ENCODE results near the gene CDH24. TPM values are rescaled to one million over a fixed set of nuclear protein-coding genes. Genes with fewer than 3 reads are reported as not detected.

The CDH24 gene
- total RNA-seq, 2 experiments from 2014 or later = 0.51 to 1.5 TPM

DNA sequence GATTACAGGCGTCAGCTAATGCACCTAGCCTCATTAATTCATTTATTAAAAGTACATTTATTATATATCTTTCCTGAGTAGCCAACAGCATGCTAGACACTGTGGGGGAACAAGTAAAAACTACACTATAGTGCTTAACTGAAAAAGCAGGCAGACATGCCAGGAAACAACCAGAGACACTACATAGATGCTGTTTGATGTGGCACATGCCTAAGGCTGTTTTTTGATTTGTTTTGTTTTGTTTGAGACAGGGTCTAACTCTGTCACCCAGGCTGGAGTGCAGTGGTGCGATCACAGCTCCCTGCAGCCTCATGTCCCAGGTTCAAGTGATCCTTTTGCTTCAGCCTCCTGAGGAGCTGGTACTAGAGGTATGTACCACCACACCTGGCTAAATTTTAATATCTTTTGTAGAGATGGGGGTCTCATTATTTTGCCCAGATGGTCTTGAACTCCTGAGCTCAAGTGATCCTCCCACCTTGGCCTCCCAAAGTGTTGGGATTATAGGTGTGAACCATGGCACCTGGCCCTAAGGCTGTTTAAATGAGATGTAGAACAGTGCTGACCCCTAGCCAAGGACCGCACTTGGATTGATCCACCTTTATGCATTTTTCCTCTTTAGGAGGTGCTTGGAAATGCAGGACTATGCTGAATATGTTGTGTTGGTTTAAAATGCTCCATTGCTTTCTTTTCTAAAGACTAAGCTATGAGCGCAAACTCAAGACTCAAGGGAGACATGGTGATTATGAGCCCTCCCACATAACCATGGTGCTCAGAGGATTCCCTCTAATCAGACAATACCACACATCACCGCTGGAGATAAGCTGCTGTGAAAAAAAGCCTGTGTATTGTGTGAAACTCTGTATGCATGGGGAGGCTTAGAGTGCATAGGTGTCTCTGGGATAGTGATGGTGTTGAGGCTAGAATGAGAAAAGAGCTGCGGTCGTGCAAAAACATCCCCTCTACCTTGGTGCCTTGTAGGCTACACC lies 36.9 kb downstream of the CDH24 start:
- Histone ChIP-seq H3K9me2 (ENCODE audit: insufficient read depth, low read length) (no peaks in the 10 kb centered on the region), H2AFZ (ENCODE audit: low read length) (no peak overlapping the region), H3K27ac (ENCODE audit: low read depth, low read length, poor library complexity, severe bottlenecking) (no peak overlapping the region), H3K4me1 (ENCODE audit: insufficient read depth, low read length, poor library complexity, severe bottlenecking) (no peaks in the 10 kb centered on the region), H3K4me3 (ENCODE audit: low read depth, low read length, poor library complexity, severe bottlenecking) (no peak overlapping the region), H3K4me2 (ENCODE audit: low read length) (no peak overlapping the region), H4K20me1 (ENCODE audit: insufficient read depth, low read length) (no peaks in the 10 kb centered on the region), H3K36me3 (ENCODE audit: insufficient read depth, low read length) (peaks cover 11% of the 10 kb centered on the region), H3K9me3 (ENCODE audit: low read length) (no peaks in the 10 kb centered on the region), H3K79me2 (ENCODE audit: insufficient read depth, low read depth, low read length) (no peaks in the 10 kb centered on the region)
- POLR2A ChIA-PET = interaction anchor here (0.6 to 0.7 kb wide), 3 partner anchors 9 to 1563 kb away, joined by 3 to 4 read pairs (median 3); no protein-coding TSS in a partner anchor
- CTCF ChIA-PET (ENCODE audit: unreplicated experiment) = no interaction called here
- TF ChIP-seq CTCF (conservative IDR thresholded peaks at IDR 0.05; ENCODE audit: low read length) = no peak
- no peak for TF ChIP-seq EZH2phosphoT487 (IDR thresholded peaks at IDR 0.05; ENCODE audit: borderline replicate concordance, low read depth, low read length)
- BruUV-seq (replicated peaks) = no TSS peak
- intact Hi-C loops (cut with micrococcal nuclease; ENCODE audit: unreplicated experiment) = no loop called here
- no peak for DNase-seq (ENCODE audit: low spot score)

DNA sequence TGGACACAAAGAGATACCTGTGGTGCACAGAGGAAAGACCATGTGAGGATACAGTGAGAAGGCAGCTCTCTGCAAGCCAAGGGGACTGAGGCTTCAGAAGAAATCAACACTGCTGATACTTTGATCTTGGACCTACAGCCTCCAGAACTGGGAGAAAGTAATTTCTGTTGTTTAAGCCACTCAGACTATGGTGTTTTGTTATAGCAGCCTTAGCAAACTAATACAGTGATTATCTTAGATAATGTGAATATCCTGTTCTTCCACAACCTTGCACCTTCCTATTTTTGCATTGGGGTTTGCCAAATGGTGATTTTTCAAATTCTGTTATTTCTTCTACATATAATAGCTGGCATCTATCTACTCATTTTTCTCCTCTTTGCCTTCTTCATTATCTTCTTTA lies 39.2 kb downstream of the CDH24 start:
- H4K20me1 ChIP-seq (ENCODE audit: insufficient read depth, low read length) = no peaks in the 10 kb centered on the region
- no peak overlapping the region for H2AFZ ChIP-seq (ENCODE audit: low read length)
- POLR2A ChIA-PET = interaction anchor here (2.6 kb wide), 1 partner anchor 12 kb away, joined by 8 read pairs; no protein-coding TSS in a partner anchor
- TF ChIP-seq EZH2phosphoT487 (IDR thresholded peaks at IDR 0.05; ENCODE audit: borderline replicate concordance, low read depth, low read length) (no peak), CTCF (conservative IDR thresholded peaks at IDR 0.05; ENCODE audit: low read length) (no peak)
- intact Hi-C loops (cut with micrococcal nuclease; ENCODE audit: unreplicated experiment) = no loop called here
- DNase-seq (ENCODE audit: low spot score) = no peak
- H3K27ac ChIP-seq (ENCODE audit: low read depth, low read length, poor library complexity, severe bottlenecking) = no peak overlapping the region
- H3K4me1 ChIP-seq (ENCODE audit: insufficient read depth, low read length, poor library complexity, severe bottlenecking) = no peaks in the 10 kb centered on the region
- CTCF ChIA-PET (ENCODE audit: unreplicated experiment) = no interaction called here
- H3K79me2 ChIP-seq (ENCODE audit: insufficient read depth, low read depth, low read length) = no peaks in the 10 kb centered on the region
- no peaks in the 10 kb centered on the region for H3K36me3 ChIP-seq (ENCODE audit: insufficient read depth, low read length)
- no peaks in the 10 kb centered on the region for H3K9me3 ChIP-seq (ENCODE audit: low read length)
- H3K9me2 ChIP-seq (ENCODE audit: insufficient read depth, low read length) = no peaks in the 10 kb centered on the region
- BruUV-seq (replicated peaks) = no TSS peak
- no peak overlapping the region for H3K4me3 ChIP-seq (ENCODE audit: low read depth, low read length, poor library complexity, severe bottlenecking)
- no peak overlapping the region for H3K4me2 ChIP-seq (ENCODE audit: low read length)

GRCh38 chr14:23017091-23017490 lies 40.2 kb downstream of the CDH24 start:
- ChIA-PET POLR2A (interaction anchor here (0.7 to 2.6 kb wide), 2 partner anchors 11 to 59 kb away, joined by 3 to 8 read pairs; no protein-coding TSS in a partner anchor), CTCF (ENCODE audit: unreplicated experiment) (no interaction called here)

More at GRCh38 chr14:23017091-23017490, 40.2 kb downstream of the CDH24 start:
- no peak overlapping the region for H3K27ac ChIP-seq (ENCODE audit: low read depth, low read length, poor library complexity, severe bottlenecking)
- H3K9me2 ChIP-seq (ENCODE audit: insufficient read depth, low read length) = no peaks in the 10 kb centered on the region
- H2AFZ ChIP-seq (ENCODE audit: low read length) = no peak overlapping the region
- no peaks in the 10 kb centered on the region for H3K4me1 ChIP-seq (ENCODE audit: insufficient read depth, low read length, poor library complexity, severe bottlenecking)
- no peaks in the 10 kb centered on the region for H3K36me3 ChIP-seq (ENCODE audit: insufficient read depth, low read length)
- no peaks in the 10 kb centered on the region for H3K79me2 ChIP-seq (ENCODE audit: insufficient read depth, low read depth, low read length)
- no peak for DNase-seq (ENCODE audit: low spot score)
- intact Hi-C loops (cut with micrococcal nuclease; ENCODE audit: unreplicated experiment) = no loop called here
- H3K4me2 ChIP-seq (ENCODE audit: low read length) = no peak overlapping the region
- TF ChIP-seq CTCF (conservative IDR thresholded peaks at IDR 0.05; ENCODE audit: low read length) (no peak), EZH2phosphoT487 (IDR thresholded peaks at IDR 0.05; ENCODE audit: borderline replicate concordance, low read depth, low read length) (no peak)
- no peak overlapping the region for H3K4me3 ChIP-seq (ENCODE audit: low read depth, low read length, poor library complexity, severe bottlenecking)
- no peaks in the 10 kb centered on the region for H3K9me3 ChIP-seq (ENCODE audit: low read length)
- BruUV-seq (replicated peaks) = no TSS peak
- no peaks in the 10 kb centered on the region for H4K20me1 ChIP-seq (ENCODE audit: insufficient read depth, low read length)

Data from OCI-LY7 (cell line).